Measurements from ENCODE around the gene DENND4A. TPM values are rescaled to one million over a fixed set of nuclear protein-coding genes. Genes with fewer than 3 reads are reported as not detected.

DENND4A gene
- total and polyA plus RNA-seq, 9 of the 15 experiments (the other 6 are each of a cell fraction or from before 2014, with no cell fraction given), result 6.8 to 32.3 (median 19.9) TPM

DNA sequence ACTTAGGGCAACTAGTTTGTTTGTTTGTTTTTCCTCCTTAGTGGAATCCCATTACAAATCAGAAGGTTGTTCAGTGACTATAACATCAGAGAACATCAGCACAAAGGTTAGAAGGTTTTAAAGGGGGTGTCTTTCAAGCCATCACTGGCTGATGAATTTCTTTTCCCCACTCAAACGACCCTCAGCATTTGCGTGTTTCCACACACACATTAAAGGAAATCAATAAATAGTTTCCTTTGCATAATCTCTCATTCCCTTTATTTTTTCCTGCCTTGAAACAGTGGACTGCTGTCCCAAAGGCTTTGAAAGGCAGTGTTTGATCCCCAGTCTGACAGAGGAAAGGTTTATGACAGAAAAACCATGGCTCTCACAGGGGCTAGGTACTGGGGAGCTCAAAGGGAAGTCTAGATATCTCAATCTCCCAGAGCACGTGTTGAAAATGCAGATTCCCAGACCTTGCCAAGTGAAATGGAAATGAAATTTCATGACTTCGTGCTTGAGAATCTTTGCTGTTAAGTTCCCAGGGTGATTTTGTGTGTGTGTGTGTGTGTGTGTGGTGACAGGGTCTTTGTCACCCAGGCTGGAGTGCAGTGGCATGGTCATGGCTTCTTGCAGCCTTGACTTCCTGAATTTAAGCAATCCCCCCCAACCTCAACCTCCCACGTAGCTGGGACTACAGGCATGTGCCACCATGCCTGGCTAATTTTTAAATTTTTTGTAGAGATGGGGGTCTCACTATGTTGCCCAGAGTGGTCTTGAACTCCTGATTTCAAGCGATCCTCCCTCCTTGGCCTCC is 178.9 kb downstream of the DENND4A start (continued):
- TF ChIP-seq FIP1L1 (IDR thresholded peaks at IDR 0.05; ENCODE audit: low read depth, low read length, poor library complexity, severe bottlenecking), result no peak

DNA sequence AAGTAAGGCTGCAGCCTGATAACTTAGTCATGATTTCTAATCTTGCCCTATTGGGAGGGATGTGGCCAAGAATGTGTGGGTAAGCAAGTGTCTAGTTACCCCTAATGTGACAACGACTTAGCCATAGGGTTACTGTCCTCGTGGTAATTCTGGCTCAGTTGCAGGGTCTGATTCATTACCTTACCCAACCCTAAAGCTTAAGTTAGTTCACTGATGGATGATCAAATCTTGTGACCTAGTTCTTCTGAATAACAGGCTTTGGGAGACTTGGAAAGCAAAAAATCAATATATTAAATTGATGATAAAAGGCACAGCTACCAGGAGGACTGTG is 179.5 kb downstream of the DENND4A start:
- Histone ChIP-seq H3K36me3 (ENCODE audit: control insufficient read depth, insufficient read depth, low read length) (peaks cover 3% of the 10 kb centered on the region; the same call in 2 of the 3 replicates), H3K4me1 (replicated peaks in 1 of 2; ENCODE audit: control insufficient read depth in 2 of 2, insufficient read depth in 2 of 2, low read length in 2 of 2) (peaks cover 8 to 21% of the 10 kb centered on the region in 2 experiments; a peak in 4 of 5 replicates), H4K20me1 (replicated peaks; ENCODE audit: control insufficient read depth, insufficient read depth, low read length) (no peaks in the 10 kb centered on the region), H3K27ac (ENCODE audit: extremely low read depth, low read depth, low read length) (no peak overlapping the region), H3K27me3 (ENCODE audit: control insufficient read depth in 2 of 2, insufficient read depth in 2 of 2, low read length in 2 of 2) (no peaks in the 10 kb centered on the region), H2AFZ (ENCODE audit: low read depth, low read length) (peak overlapping the region; percentile 97), H3K9ac (ENCODE audit: insufficient read depth in 1 of 2, low read depth in 2 of 2, low read length in 2 of 2) (peak overlapping the region in 1 of 2 experiments; percentile 87; a peak in 1 of 4 replicates), H3K4me2 (ENCODE audit: insufficient read depth, low read length) (peak overlapping the region; percentile 91), H3K79me2 (ENCODE audit: control insufficient read depth, insufficient read depth, low read length) (peaks cover 41% of the 10 kb centered on the region), H3K4me3 (no peak overlapping the region), H3K9me1 (ENCODE audit: control insufficient read depth, insufficient read depth, low read length) (no peaks in the 10 kb centered on the region), H3K9me3 (replicated peaks; ENCODE audit: control insufficient read depth, insufficient read depth, low read depth, low read length) (no peaks in the 10 kb centered on the region)
- TF ChIP-seq CHD2 (IDR thresholded peaks at IDR 0.05; ENCODE audit: low read depth, low read length) (no peak), ZNF311 (CRISPR knock-in tag; IDR thresholded peaks at IDR 0.05) (no peak)
- TF ChIP-seq, protein P1, sequence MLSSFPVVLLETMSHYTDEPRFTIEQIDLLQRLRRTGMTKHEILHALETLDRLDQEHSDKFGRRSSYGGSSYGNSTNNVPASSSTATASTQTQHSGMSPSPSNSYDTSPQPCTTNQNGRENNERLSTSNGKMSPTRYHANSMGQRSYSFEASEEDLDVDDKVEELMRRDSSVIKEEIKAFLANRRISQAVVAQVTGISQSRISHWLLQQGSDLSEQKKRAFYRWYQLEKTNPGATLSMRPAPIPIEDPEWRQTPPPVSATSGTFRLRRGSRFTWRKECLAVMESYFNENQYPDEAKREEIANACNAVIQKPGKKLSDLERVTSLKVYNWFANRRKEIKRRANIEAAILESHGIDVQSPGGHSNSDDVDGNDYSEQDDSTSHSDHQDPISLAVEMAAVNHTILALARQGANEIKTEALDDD (IDR thresholded peaks at IDR 0.05), result peak; percentile 90
- ChIA-PET CTCF (ENCODE audit: low intra/inter-chr PET ratio) (no interaction called here), POLR2A (interaction anchor here (0.6 to 1.7 kb wide), 5 partner anchors 9 to 737 kb away, joined by 3 to 7 read pairs (median 3); partner anchors contain the start of genes DPP8, RNU5B-1 and SLC24A1)
- no peak for FAIRE-seq
- no peak for ATAC-seq
- intact Hi-C loops (cut with micrococcal nuclease), result loop anchor here (10.0 kb wide), 1 partner anchor 362 kb away; no protein-coding TSS in a partner anchor
- 7% methylated on average over 2 of the region's 2 CpGs for WGBS (ENCODE audit: insufficient coverage, low coverage, missing lambda C conversion rate)
- in situ Hi-C loops (cut with MboI), result no loop called here
- BruUV-seq (replicated peaks), result no TSS peak
- DNase-seq (ENCODE audit: extremely low read depth in 1 of 4, low spot score in 3 of 4), result no peak
